ENCODE data around the gene NELL1.

The NELL1 gene

DNA sequence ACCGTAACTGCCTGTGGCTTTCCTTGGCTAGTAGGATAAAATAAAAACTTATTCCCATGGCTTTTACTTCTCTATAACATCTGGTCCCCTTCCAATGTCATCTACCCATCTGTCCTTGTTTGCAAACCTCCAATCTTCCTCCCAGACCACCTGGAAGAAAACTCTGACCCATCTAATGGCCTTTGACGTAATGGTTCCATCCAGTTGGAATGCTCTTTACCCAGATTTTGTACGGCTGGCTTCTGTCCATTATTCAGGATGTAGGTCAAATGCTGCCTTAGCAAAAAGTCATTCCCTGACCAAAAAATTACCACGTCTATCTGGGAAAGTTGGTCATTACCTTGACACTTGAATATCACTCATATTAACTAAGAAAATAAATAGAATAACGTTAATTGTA, 945.6 kb downstream of the NELL1 start:
- no peak for DNase-seq

DNA sequence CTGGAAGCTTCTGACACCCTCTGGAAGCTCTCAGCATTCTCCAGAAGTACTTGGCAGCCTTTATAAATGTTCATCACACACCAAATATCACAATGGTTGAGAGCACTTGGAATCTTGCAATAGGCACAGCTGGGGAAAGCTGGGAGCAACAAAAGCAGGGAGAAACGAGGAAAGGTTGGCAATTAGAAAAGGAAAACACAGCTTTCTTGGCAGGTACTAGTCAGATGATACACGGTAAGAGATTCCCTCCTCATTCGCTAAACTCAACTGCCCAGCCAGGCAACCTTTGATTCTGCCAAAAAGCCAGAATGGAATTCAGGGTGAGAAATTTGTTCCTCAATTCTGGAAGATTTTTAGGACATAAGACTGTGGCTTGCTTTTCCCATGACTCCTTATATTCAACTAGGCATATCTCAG, 946.6 kb downstream of the NELL1 start:
- DNase-seq, result no peak

DNA sequence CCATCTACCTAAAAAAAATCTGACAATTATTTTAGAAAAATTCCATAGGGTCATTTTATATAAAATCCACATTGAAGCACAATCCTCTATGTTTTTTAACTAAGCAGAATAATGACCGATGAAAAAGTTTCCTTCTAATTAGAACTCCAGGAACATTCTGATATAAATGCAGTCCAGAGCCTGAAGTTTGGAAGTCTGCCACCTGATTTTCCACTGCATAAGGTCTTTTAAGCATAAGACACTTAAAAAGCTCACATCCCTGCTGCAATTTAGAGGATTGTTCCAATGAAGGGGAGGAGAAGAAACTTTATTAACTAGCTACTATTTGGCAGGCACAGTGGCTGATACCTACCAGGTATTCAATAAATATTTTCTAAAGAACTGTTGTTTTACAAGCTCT, 953.2 kb downstream of the NELL1 start:
- no peak for DNase-seq

DNA sequence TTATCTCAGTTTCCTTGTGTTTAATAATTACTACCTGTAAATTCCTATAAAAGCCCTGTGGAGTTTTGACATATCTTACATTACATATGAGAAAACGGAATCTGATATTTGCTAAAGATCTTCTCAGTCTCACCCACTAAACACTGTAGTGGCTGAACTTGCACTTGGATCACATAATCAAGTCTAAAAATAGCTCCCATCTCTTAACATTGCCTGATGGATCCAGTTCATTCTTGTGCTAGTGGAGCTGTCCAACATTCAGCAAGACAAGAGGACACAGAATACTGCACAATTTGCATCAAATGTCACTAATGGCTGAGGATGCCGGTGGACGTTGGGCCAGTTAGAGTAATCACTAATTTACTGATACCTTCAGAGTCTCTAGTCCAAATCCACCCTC, 953.6 kb downstream of the NELL1 start:
- DNase-seq, result no peak
